ENCODE data around the gene NHEJ1.
"Not testable (repeated sequence)": the region's sequence is repeated elsewhere in the genome, so short reads cannot be mapped to it uniquely, and the experiment has no call there.

DNA sequence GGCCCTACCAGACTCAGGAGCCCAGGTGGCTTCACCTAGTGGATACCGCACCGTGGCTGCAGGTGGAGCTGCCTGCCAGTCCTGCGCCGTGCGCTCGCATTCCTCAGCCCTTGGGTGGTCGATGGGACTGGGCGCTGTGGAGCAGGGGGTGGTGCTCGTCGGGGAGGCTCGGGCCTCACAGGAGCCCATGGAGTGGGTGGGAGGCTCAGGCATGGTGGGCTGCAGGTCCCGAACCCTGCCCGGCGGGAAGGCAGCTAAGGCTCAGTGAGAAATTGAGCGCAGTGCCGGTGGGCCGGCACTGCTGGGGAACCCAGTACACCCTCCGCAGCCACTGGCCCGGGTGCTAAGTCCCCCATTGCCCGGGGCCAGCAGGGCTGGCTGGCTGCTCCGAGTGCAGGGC, 40.7 kb upstream of the NHEJ1 start:
- not testable (repeated sequence) for TF ChIP-seq CTCF (conservative IDR thresholded peaks at IDR 0.05); ZFX (IDR thresholded peaks at IDR 0.05)

All from C4-2B (cell line).